Endometrial microvascular endothelial cells (primary cell): ENCODE measurements around the gene TMEM205. TPM values are rescaled to one million over a fixed set of nuclear protein-coding genes. Genes with fewer than 3 reads are reported as not detected.
"Not testable (repeated sequence)": the region's sequence is repeated elsewhere in the genome, so short reads cannot be mapped to it uniquely, and the experiment has no call there.

Experiments used
- in situ Hi-C: cut with HindIII; loops from 2 replicates; pipeline ENCODE4 v1.10.0; 2017; ENCODE audit warnings: low sequenced_read_pairs, low pct_unique_long_range_greater_than_20kb; ENCODE audit errors: inconsistent ontology term
- total RNA-seq: library from RNA; depleted of rRNA; stranded (reverse); fragments of >200 nt; gene quantifications from one replicate; pipeline ENCODE4 v1.2.3, GENCODE V29; 2015; ENCODE audit errors: inconsistent ontology term

The TMEM205 gene
- total RNA-seq, 1 donor from 2014 or later: 227 TPM

- in situ Hi-C loops: no loop called here
Measured at GRCh38 chr19:11373885-11374432, 27.9 kb upstream of the TMEM205 start.

- in situ Hi-C loops: no loop called here
Measured at GRCh38 chr19:11373166-11373884, 27.3 kb upstream of the TMEM205 start.

- in situ Hi-C loops: no loop called here
Measured at GRCh38 chr19:11370744-11371143, 24.7 kb upstream of the TMEM205 start.

- in situ Hi-C loops: no loop called here
Measured at GRCh38 chr19:11367528-11367927, 21.5 kb upstream of the TMEM205 start.

- in situ Hi-C loops: no loop called here
Measured at GRCh38 chr19:11365557-11366117, 19.6 kb upstream of the TMEM205 start.

GRCh38 chr19:11364935-11365334, 18.9 kb upstream of the TMEM205 start:
- in situ Hi-C loops: no loop called here

GRCh38 chr19:11364296-11364904, 18.3 kb upstream of the TMEM205 start:
- in situ Hi-C loops: no loop called here

GRCh38 chr19:11363881-11364280, 17.8 kb upstream of the TMEM205 start:
- in situ Hi-C loops: no loop called here

GRCh38 chr19:11361771-11362731, 16.0 kb upstream of the TMEM205 start:
- in situ Hi-C loops: no loop called here

GRCh38 chr19:11361037-11361770, 15.1 kb upstream of the TMEM205 start:
- in situ Hi-C loops: no loop called here

- in situ Hi-C loops: no loop called here
Measured at GRCh38 chr19:11359421-11359820, 13.4 kb upstream of the TMEM205 start.

GRCh38 chr19:11356676-11357550, 10.8 kb upstream of the TMEM205 start:
- in situ Hi-C loops: no loop called here

GRCh38 chr19:11356074-11356397, 10.0 kb upstream of the TMEM205 start:
- in situ Hi-C loops: no loop called here

- in situ Hi-C loops: no loop called here
Measured at GRCh38 chr19:11355160-11356073, 9.3 kb upstream of the TMEM205 start, which contains the start of gene PLPPR2. PLPPR2 (plus strand) TSS chr19:11355432; CDS start chr19:11357674, 2,242 bp downstream.

- in situ Hi-C loops: not testable (repeated sequence)
Measured at GRCh38 chr19:11354102-11354501, 8.0 kb upstream of the TMEM205 start.

GRCh38 chr19:11349171-11349570, 3.1 kb upstream of the TMEM205 start:
- in situ Hi-C loops: no loop called here
